Activated CD8-positive, alpha-beta T cell treated with anti-CD3 and anti-CD28 coated beads, Interleukin-2, amount 10 ng/mL, durations not matched to agents 7 days and 5 days (primary cell): ENCODE measurements around the gene RNF111. TPM values are rescaled to one million over a fixed set of nuclear protein-coding genes. Genes with fewer than 3 reads are reported as not detected.
"Not testable (repeated sequence)": the region's sequence is repeated elsewhere in the genome, so short reads cannot be mapped to it uniquely, and the experiment has no call there.

Experiments used
- ATAC-seq: fragments of 150-1000 bp; cut with Tn5 transposase; one replicate; pipeline ENCODE4 v1.10.0; 2021; ENCODE audit warnings: moderate library complexity
- CTCF ChIA-PET: fragments of 350-600 bp; sonication (Branson Sonifier 250); formaldehyde crosslinking; loops from one replicate; lab custom pipeline; 2021; ENCODE audit warnings: antibody characterized with exemption; lab: Charles Lee
- POLR2A ChIA-PET: fragments of 350-600 bp; sonication (Branson Sonifier 250); formaldehyde crosslinking; loops from one replicate; lab custom pipeline; 2021; ENCODE audit warnings: antibody characterized with exemption; lab: Charles Lee
- DNase-seq: peaks from one replicate; pipeline ENCODE4 v3.0.0-alpha.2; 2020
- H3K27ac Mint-ChIP-seq: one replicate; pipeline ENCODE4 v1.8.0; 2021; ENCODE audit warnings: mild to moderate bottlenecking, mixed read lengths
- H3K27me3 Mint-ChIP-seq: one replicate; pipeline ENCODE4 v1.8.0; 2021; ENCODE audit warnings: low read depth, mixed read lengths
- H3K36me3 Mint-ChIP-seq: one replicate; pipeline ENCODE4 v1.8.0; 2021; ENCODE audit warnings: low read depth, mixed read lengths
- H3K4me1 Mint-ChIP-seq: one replicate; pipeline ENCODE4 v1.8.0; 2021; ENCODE audit warnings: low read depth, mixed read lengths
- H3K4me3 Mint-ChIP-seq: one replicate; pipeline ENCODE4 v1.8.0; 2021; ENCODE audit warnings: mild to moderate bottlenecking, mixed read lengths
- H3K9me3 Mint-ChIP-seq: one replicate; pipeline ENCODE4 v1.8.0; 2022; ENCODE audit warnings: mixed read lengths; ENCODE audit not compliant: insufficient read depth
- total RNA-seq, 2 experiments: library from RNA; stranded (reverse); gene quantifications; one replicate each; pipeline ENCODE4 v1.2.3, GENCODE V29; 2021

The RNF111 gene
- total RNA-seq, 2 experiments from 2014 or later, result 36.7 to 38.9 TPM

DNA sequence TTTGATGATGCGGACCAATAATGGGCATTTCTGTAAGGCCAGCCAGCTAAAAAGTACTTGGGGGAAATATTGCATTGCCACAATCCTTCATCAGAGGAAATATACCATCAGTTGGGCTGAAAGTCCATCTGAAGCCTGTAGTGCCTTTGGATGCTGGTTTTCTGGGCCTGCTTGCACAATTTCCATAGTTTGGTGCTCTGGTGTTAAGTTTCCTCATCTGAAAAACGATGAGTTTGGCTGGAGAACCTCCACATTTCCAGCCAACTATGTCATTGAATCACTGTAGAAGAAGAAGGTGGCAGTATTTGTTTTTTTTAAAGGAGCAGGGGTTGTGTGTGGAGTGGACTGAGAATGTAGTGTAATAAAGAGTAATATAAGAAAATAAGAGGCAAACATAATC is 127.6 kb downstream of the RNF111 start:
- Mint-ChIP-seq H3K36me3 (peaks cover 82% of the 10 kb centered on the region), H3K4me1 (peaks cover 11% of the 10 kb centered on the region)
- CTCF ChIA-PET, result no interaction called here

GRCh38 chr15:59116141-59116540 is 128.7 kb downstream of the RNF111 start:
- Mint-ChIP-seq H3K27ac (no peak overlapping the region), H3K4me3 (no peak overlapping the region), H3K4me1 (peaks cover under 1% of the 10 kb centered on the region), H3K36me3 (peaks cover 81% of the 10 kb centered on the region), H3K27me3 (no peaks in the 10 kb centered on the region), H3K9me3 (no peaks in the 10 kb centered on the region)
- DNase-seq (no peak), ATAC-seq (no peak)
- ChIA-PET CTCF (interaction anchor here (1.4 kb wide), 1 partner anchor 58 kb away, joined by 4 read pairs; no protein-coding TSS in a partner anchor), POLR2A (interaction anchor here (0.5 to 0.7 kb wide), 3 partner anchors 11 to 180 kb away, joined by 3 to 4 read pairs (median 3); partner anchors contain the start of gene CCNB2)

More for the DNA sequence above, 127.6 kb downstream of the RNF111 start:
- Mint-ChIP-seq H3K4me3 (no peak overlapping the region), H3K27me3 (no peaks in the 10 kb centered on the region), H3K9me3 (no peaks in the 10 kb centered on the region), H3K27ac (no peak overlapping the region)
- ATAC-seq (no peak), DNase-seq (no peak)
- POLR2A ChIA-PET, result no interaction called here

DNA sequence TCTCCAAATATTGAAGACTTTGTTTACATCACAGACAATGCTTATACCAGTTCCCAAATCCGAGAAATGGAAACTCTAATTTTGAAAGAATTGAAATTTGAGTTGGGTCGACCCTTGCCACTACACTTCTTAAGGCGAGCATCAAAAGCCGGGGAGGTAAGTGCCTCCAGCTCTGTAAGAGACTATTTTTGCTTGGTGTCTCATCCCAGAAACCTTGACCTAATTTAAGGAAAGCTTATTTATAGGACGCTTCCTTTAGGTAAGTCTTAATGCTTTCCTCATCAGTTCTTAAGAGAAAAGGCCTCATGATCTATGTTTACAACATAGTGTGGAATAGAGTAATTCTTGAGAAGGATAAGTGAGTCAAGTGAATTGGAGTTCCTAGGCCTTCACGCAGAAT is 129.3 kb downstream of the RNF111 start:
- CTCF ChIA-PET, result interaction anchor here (0.9 to 1.4 kb wide), 2 partner anchors 59 to 128 kb away, joined by 3 to 4 read pairs; no protein-coding TSS in a partner anchor
- peaks cover 78% of the 10 kb centered on the region for H3K36me3 Mint-ChIP-seq
- H3K4me1 Mint-ChIP-seq, result no peaks in the 10 kb centered on the region

DNA sequence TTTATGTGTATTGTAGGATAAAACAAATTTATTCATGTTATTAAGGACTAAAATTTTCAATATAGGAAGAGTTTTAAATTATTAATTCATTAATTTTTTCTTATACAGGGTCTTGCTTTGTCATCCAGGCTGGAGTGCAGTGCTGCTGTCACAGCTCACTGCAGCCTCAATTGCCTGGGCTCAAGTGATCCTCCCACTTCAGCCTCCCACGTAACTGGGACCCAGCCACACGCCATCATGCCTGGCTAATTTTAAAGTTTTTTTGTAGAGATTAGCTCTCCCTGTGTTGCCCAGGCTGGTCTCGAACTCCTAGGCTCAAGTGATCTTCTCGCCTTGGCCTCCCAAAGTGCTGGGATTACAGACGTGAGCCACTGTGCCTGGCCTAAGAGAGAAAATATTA is 132.2 kb downstream of the RNF111 start:
- H3K4me1 Mint-ChIP-seq, result no peaks in the 10 kb centered on the region
- CTCF ChIA-PET, result no interaction called here
- POLR2A ChIA-PET, result no interaction called here
- no peaks in the 10 kb centered on the region for H3K27me3 Mint-ChIP-seq
- H3K9me3 Mint-ChIP-seq, result no peaks in the 10 kb centered on the region
- no peak for ATAC-seq
- no peak for DNase-seq
- peaks cover 80% of the 10 kb centered on the region for H3K36me3 Mint-ChIP-seq
- H3K4me3 Mint-ChIP-seq, result no peak overlapping the region
- H3K27ac Mint-ChIP-seq, result no peak overlapping the region

More for the DNA sequence above, 129.3 kb downstream of the RNF111 start:
- Mint-ChIP-seq H3K9me3 (no peaks in the 10 kb centered on the region), H3K27ac (no peak overlapping the region), H3K27me3 (no peaks in the 10 kb centered on the region), H3K4me3 (no peak overlapping the region)
- DNase-seq, result no peak
- ATAC-seq, result no peak
- POLR2A ChIA-PET, result interaction anchor here (0.6 to 0.7 kb wide), 2 partner anchors 12 to 141 kb away, joined by 3 read pairs; partner anchors contain the start of gene CCNB2

GRCh38 chr15:59120937-59121336 is 133.5 kb downstream of the RNF111 start:
- POLR2A ChIA-PET, result no interaction called here
- Mint-ChIP-seq H3K4me3 (no peak overlapping the region), H3K36me3 (peaks cover 82% of the 10 kb centered on the region), H3K27me3 (no peaks in the 10 kb centered on the region), H3K27ac (no peak overlapping the region), H3K4me1 (no peaks in the 10 kb centered on the region), H3K9me3 (no peaks in the 10 kb centered on the region)
- CTCF ChIA-PET, result no interaction called here
- ATAC-seq (no peak), DNase-seq (no peak)

- ChIA-PET POLR2A (interaction anchor here (0.6 kb wide), 1 partner anchor 412 kb away, joined by 3 read pairs; no protein-coding TSS in a partner anchor), CTCF (interaction anchor here (1.5 kb wide), 1 partner anchor 405 kb away, joined by 8 read pairs; no protein-coding TSS in a partner anchor)
- DNase-seq (no peak), ATAC-seq (no peak)
- peaks cover 4% of the 10 kb centered on the region for H3K4me1 Mint-ChIP-seq
- peaks cover 86% of the 10 kb centered on the region for H3K36me3 Mint-ChIP-seq
- H3K9me3 Mint-ChIP-seq, result peaks cover 8% of the 10 kb centered on the region
- H3K27ac Mint-ChIP-seq, result no peak overlapping the region
- H3K4me3 Mint-ChIP-seq, result no peak overlapping the region
- H3K27me3 Mint-ChIP-seq, result no peaks in the 10 kb centered on the region
These were observed 136.8 kb downstream of the RNF111 start for GRCh38 chr15:59124261-59124660.

DNA sequence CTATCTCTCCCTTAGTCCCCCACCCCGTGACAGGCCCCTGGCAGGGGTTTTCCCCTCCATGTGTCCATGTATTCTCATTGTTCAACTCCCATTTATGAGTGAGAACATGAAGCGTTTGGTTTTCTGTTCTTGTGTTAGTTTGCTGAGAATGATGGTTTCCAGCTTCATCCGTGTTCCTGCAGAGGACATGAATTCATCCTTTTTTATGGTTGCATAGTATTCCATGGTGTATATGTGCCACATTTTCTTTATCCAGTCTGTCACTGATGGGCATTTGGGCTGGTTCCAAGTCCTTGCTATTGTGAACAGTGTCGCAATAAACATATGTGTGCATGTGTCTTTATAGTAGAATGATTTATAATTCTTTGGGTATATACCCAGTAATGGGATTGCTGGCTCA is 138.2 kb downstream of the RNF111 start:
- Mint-ChIP-seq H3K36me3 (peaks cover 90% of the 10 kb centered on the region), H3K9me3 (peaks cover 19% of the 10 kb centered on the region)
- DNase-seq, H3K27me3 Mint-ChIP-seq, H3K27ac Mint-ChIP-seq, H3K4me1 Mint-ChIP-seq, POLR2A ChIA-PET, ATAC-seq, CTCF ChIA-PET, H3K4me3 Mint-ChIP-seq: not testable (repeated sequence)

- POLR2A ChIA-PET, CTCF ChIA-PET, H3K27me3 Mint-ChIP-seq, DNase-seq, ATAC-seq, H3K27ac Mint-ChIP-seq, H3K4me3 Mint-ChIP-seq, H3K4me1 Mint-ChIP-seq: not testable (repeated sequence)
- Mint-ChIP-seq H3K9me3 (peaks cover 19% of the 10 kb centered on the region), H3K36me3 (peaks cover 97% of the 10 kb centered on the region)
These were observed 139.8 kb downstream of the RNF111 start for GRCh38 chr15:59127255-59127654.

DNA sequence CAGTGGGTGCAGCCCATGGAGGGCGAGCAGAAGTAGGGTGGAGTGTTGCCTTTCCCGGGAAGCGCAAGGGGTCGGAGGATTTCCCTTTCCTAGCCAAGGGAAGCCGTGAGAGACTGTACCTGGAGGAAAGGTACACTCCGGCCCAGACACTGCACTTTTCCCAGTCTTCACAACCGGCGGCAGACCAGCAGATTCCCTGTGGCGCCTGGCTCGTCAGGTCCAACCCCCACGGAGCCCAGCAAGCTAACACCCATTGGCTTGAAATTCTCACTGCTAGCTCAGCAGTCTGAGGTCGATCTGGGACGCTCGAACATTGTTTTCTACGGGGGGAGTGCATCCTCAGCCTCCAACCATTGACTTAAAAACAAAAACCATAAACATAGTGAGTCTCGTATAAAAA is 144.0 kb downstream of the RNF111 start:
- ChIA-PET POLR2A (no interaction called here), CTCF (no interaction called here)
- ATAC-seq (no peak), DNase-seq (no peak)
- H3K27ac Mint-ChIP-seq, result no peak overlapping the region
- H3K36me3 Mint-ChIP-seq, result peaks cover 92% of the 10 kb centered on the region
- no peak overlapping the region for H3K4me3 Mint-ChIP-seq
- no peaks in the 10 kb centered on the region for H3K27me3 Mint-ChIP-seq
- peaks cover 19% of the 10 kb centered on the region for H3K9me3 Mint-ChIP-seq
- peaks cover 4% of the 10 kb centered on the region for H3K4me1 Mint-ChIP-seq

- ATAC-seq (no peak), DNase-seq (no peak)
- no peaks in the 10 kb centered on the region for H3K27me3 Mint-ChIP-seq
- H3K36me3 Mint-ChIP-seq, result peaks cover 87% of the 10 kb centered on the region
- ChIA-PET POLR2A (interaction anchor here (0.6 kb wide), 2 partner anchors 30 to 240 kb away, joined by 4 read pairs; no protein-coding TSS in a partner anchor), CTCF (interaction anchor here (1.3 kb wide), 1 partner anchor 397 kb away, joined by 5 read pairs; no protein-coding TSS in a partner anchor)
- H3K9me3 Mint-ChIP-seq, result peaks cover 19% of the 10 kb centered on the region
- H3K4me3 Mint-ChIP-seq, result no peak overlapping the region
- H3K27ac Mint-ChIP-seq, result no peak overlapping the region
- peaks cover 5% of the 10 kb centered on the region for H3K4me1 Mint-ChIP-seq
These were observed 144.6 kb downstream of the RNF111 start for GRCh38 chr15:59131969-59132562.

GRCh38 chr15:59133929-59134427 is 146.5 kb downstream of the RNF111 start:
- Mint-ChIP-seq H3K9me3 (peaks cover 13% of the 10 kb centered on the region), H3K4me3 (no peak overlapping the region), H3K4me1 (peaks cover 12% of the 10 kb centered on the region), H3K36me3 (peaks cover 86% of the 10 kb centered on the region), H3K27me3 (no peaks in the 10 kb centered on the region), H3K27ac (no peak overlapping the region)
- ChIA-PET CTCF (no interaction called here), POLR2A (no interaction called here)
- no peak for ATAC-seq
- DNase-seq, result no peak

- CTCF ChIA-PET, result interaction anchor here (0.6 to 2.0 kb wide), 10 partner anchors 24 to 391 kb away, joined by 3 to 8 read pairs (median 4); no protein-coding TSS in a partner anchor
- H3K9me3 Mint-ChIP-seq, result no peaks in the 10 kb centered on the region
- H3K4me1 Mint-ChIP-seq, result peaks cover 18% of the 10 kb centered on the region
- no peaks in the 10 kb centered on the region for H3K27me3 Mint-ChIP-seq
- H3K4me3 Mint-ChIP-seq, result no peak overlapping the region
- H3K36me3 Mint-ChIP-seq, result peaks cover 68% of the 10 kb centered on the region
- peak overlapping the region; percentile 62 for H3K27ac Mint-ChIP-seq
- no peak for ATAC-seq
- no peak for DNase-seq
- POLR2A ChIA-PET, result no interaction called here
These were observed 150.1 kb downstream of the RNF111 start for GRCh38 chr15:59137566-59137965.
